HEK293 (cell line): ENCODE results near the gene TCAP.
A peak's percentile ranks its signal among the peaks of the same experiment; 100 is the strongest.

ENCODE experiments used
- CTCF ChIA-PET: fragments of 350-600 bp; formaldehyde crosslinking; extraction: SDS; loops from one replicate; lab custom pipeline; 2021; ENCODE audit warnings: antibody characterized with exemption; lab: Yijun Ruan, JAX
- POLR2A ChIA-PET: fragments of 300-600 bp; formaldehyde crosslinking; extraction: SDS; loops from one replicate; lab custom pipeline; 2020; ENCODE audit warnings: antibody characterized with exemption, inconsistent platforms; lab: Yijun Ruan, JAX
- H3K27ac ChIP-seq: fragments of 200-500 bp; sonication (Bioruptor generic); 2 replicates; pipeline ENCODE4 v1.5.1; 2014; ENCODE audit warnings: low read depth, low read length, control low read depth, inconsistent platforms; ENCODE audit errors: extremely low read depth
- H3K36me3 ChIP-seq, 2 experiments: fragments of 200-500 bp in 1 of 2; sonication (Bioruptor generic) in 1 of 2; 1 replicate in 1 of 2; 2 replicates in 1 of 2; pipeline ENCODE4 v1.5.1; 2014 to 2017; ENCODE audit warnings: inconsistent platforms in 2 of 2, low read length in 2 of 2; ENCODE audit not compliant: control insufficient read depth in 2 of 2, insufficient read depth in 1 of 2
- H3K4me1 ChIP-seq: fragments of 200-500 bp; sonication (Bioruptor generic); 2 replicates; pipeline ENCODE4 v1.5.1; 2014; ENCODE audit warnings: mild to moderate bottlenecking, low read length, inconsistent platforms; ENCODE audit not compliant: control insufficient read depth, insufficient read depth
- H3K4me3 ChIP-seq: 2 replicates; pipeline ENCODE4 v1.5.1; 2011; ENCODE audit warnings: low read depth, mild to moderate bottlenecking, control low read depth, low read length, moderate library complexity
- H3K9me3 ChIP-seq: fragments of 200-500 bp; sonication (Bioruptor generic); 2 replicates; pipeline ENCODE4 v1.5.1; 2014; ENCODE audit warnings: low read depth, low read length, inconsistent platforms; ENCODE audit not compliant: control insufficient read depth, insufficient read depth
- GLIS1 ChIP-seq: fragments of 450-650 bp; formaldehyde crosslinking; IDR thresholded peaks from 2 replicates; pipeline ENCODE4 v1.5.1; 2016; ENCODE audit warnings: missing biosample characterization, missing genetic modification characterization
- HOXA7 ChIP-seq: sonication (generic); formaldehyde crosslinking; IDR thresholded peaks from 2 replicates; pipeline ENCODE4 v1.8.1; 2022; ENCODE audit warnings: missing genetic modification reagents, borderline replicate concordance
- IKZF3 ChIP-seq: fragments of 450-650 bp; IDR thresholded peaks from 2 replicates; pipeline ENCODE4 v1.5.0; 2018; ENCODE audit warnings: missing biosample characterization, mild to moderate bottlenecking, missing genetic modification characterization, moderate library complexity
- KLF9 ChIP-seq: fragments of 450-650 bp; formaldehyde crosslinking; IDR thresholded peaks from 2 replicates; pipeline ENCODE4 v1.5.1; 2016; ENCODE audit warnings: missing biosample characterization, missing genetic modification characterization, low read depth
- SCRT1 ChIP-seq: fragments of 450-650 bp; formaldehyde crosslinking; IDR thresholded peaks from 2 replicates; pipeline ENCODE4 v1.5.1; 2016; ENCODE audit warnings: missing biosample characterization, missing genetic modification characterization, borderline replicate concordance
- SETDB1 ChIP-seq: IDR thresholded peaks from one replicate; pipeline ENCODE4 v1.6.1; 2017; ENCODE audit warnings: mild to moderate bottlenecking, low read length, moderate library complexity, mixed read lengths; ENCODE audit not compliant: insufficient read length
- SP2 ChIP-seq: fragments of 450-650 bp; formaldehyde crosslinking; IDR thresholded peaks from 2 replicates; pipeline ENCODE4 v1.5.1; 2016; ENCODE audit warnings: missing biosample characterization, missing genetic modification characterization
- SP7 ChIP-seq: fragments of 450-650 bp; formaldehyde crosslinking; IDR thresholded peaks from 2 replicates; pipeline ENCODE4 v1.5.1; 2016; ENCODE audit warnings: missing biosample characterization, missing genetic modification characterization
- ZBTB17 ChIP-seq: fragments of 450-650 bp; formaldehyde crosslinking; IDR thresholded peaks from 2 replicates; pipeline ENCODE4 v1.5.1; 2016; ENCODE audit warnings: missing biosample characterization, missing genetic modification characterization
- ZBTB48 ChIP-seq: fragments of 450-650 bp; formaldehyde crosslinking; IDR thresholded peaks from 2 replicates; pipeline ENCODE4 v1.5.1; 2016; ENCODE audit warnings: missing biosample characterization, missing genetic modification characterization
- ZBTB8A ChIP-seq: fragments of 450-650 bp; formaldehyde crosslinking; IDR thresholded peaks from 2 replicates; pipeline ENCODE4 v1.5.1; 2016; ENCODE audit warnings: missing biosample characterization, missing genetic modification characterization
- ZNF10 ChIP-seq: fragments of 450-650 bp; formaldehyde crosslinking; IDR thresholded peaks from 2 replicates; pipeline ENCODE4 v1.5.1; 2017; ENCODE audit warnings: missing biosample characterization, missing genetic modification characterization
- ZNF146 ChIP-seq: fragments of 450-650 bp; formaldehyde crosslinking; IDR thresholded peaks from 2 replicates; pipeline ENCODE4 v1.5.1; 2016; ENCODE audit warnings: missing biosample characterization, missing genetic modification characterization
- ZNF16 ChIP-seq: fragments of 450-650 bp; formaldehyde crosslinking; IDR thresholded peaks from 2 replicates; pipeline ENCODE4 v1.5.1; 2016; ENCODE audit warnings: low read depth, missing biosample characterization, missing genetic modification characterization
- ZNF366 ChIP-seq: fragments of 450-650 bp; formaldehyde crosslinking; conservative IDR thresholded peaks from 2 replicates; pipeline ENCODE4 v1.5.1; 2016; ENCODE audit warnings: missing biosample characterization, missing genetic modification characterization
- ZNF391 ChIP-seq: fragments of 450-650 bp; formaldehyde crosslinking; IDR thresholded peaks from 2 replicates; pipeline ENCODE4 v1.5.1; 2016; ENCODE audit warnings: low read depth, missing biosample characterization, missing genetic modification characterization, borderline replicate concordance
- ZNF394 ChIP-seq: fragments of 450-650 bp; formaldehyde crosslinking; IDR thresholded peaks from 2 replicates; pipeline ENCODE4 v1.5.1; 2016; ENCODE audit warnings: missing biosample characterization, missing genetic modification characterization, mild to moderate bottlenecking, moderate library complexity, borderline replicate concordance
- ZNF555 ChIP-seq: fragments of 450-650 bp; formaldehyde crosslinking; conservative IDR thresholded peaks from 2 replicates; pipeline ENCODE4 v1.5.1; 2017; ENCODE audit warnings: missing biosample characterization, mild to moderate bottlenecking, missing genetic modification characterization, inconsistent platforms
- ZNF629 ChIP-seq: fragments of 450-650 bp; formaldehyde crosslinking; IDR thresholded peaks from 2 replicates; pipeline ENCODE4 v1.5.1; 2017; ENCODE audit warnings: missing biosample characterization, missing genetic modification characterization
- ZNF660 ChIP-seq: fragments of 450-650 bp; IDR thresholded peaks from 2 replicates; pipeline ENCODE4 v1.5.1; 2018; ENCODE audit warnings: missing biosample characterization, mild to moderate bottlenecking, missing genetic modification characterization
- ZNF792 ChIP-seq: fragments of 450-650 bp; formaldehyde crosslinking; IDR thresholded peaks from 2 replicates; pipeline ENCODE4 v1.5.1; 2016; ENCODE audit warnings: missing biosample characterization, missing genetic modification characterization
- ZNF843 ChIP-seq: fragments of 450-650 bp; formaldehyde crosslinking; IDR thresholded peaks from 2 replicates; pipeline ENCODE4 v1.5.1; 2016; ENCODE audit warnings: missing biosample characterization, missing genetic modification characterization
- ZSCAN16 ChIP-seq: fragments of 450-650 bp; formaldehyde crosslinking; IDR thresholded peaks from 2 replicates; pipeline ENCODE4 v1.5.1; 2016; ENCODE audit warnings: missing biosample characterization, missing genetic modification characterization
- ZSCAN30 ChIP-seq: fragments of 450-650 bp; IDR thresholded peaks from 2 replicates; pipeline ENCODE4 v1.5.1; 2018; ENCODE audit warnings: missing biosample characterization, mild to moderate bottlenecking, missing genetic modification characterization, moderate library complexity
- TF ChIP-seq, protein P1 (sequence below): fragments of 450-650 bp; formaldehyde crosslinking; IDR thresholded peaks from 2 replicates; pipeline ENCODE4 v1.5.1; 2016; ENCODE audit warnings: missing biosample characterization, missing genetic modification characterization, borderline replicate concordance
- TF ChIP-seq, protein P2 (sequence below): fragments of 450-650 bp; formaldehyde crosslinking; optimal IDR thresholded peaks from 2 replicates; pipeline ENCODE3; 2016; ENCODE audit warnings: missing biosample characterization, mild to moderate bottlenecking, missing genetic modification characterization
- TF ChIP-seq, protein P3 (sequence below): fragments of 450-650 bp; formaldehyde crosslinking; conservative IDR thresholded peaks from 2 replicates; pipeline ENCODE4 v1.5.1; 2016; ENCODE audit warnings: low read depth, missing biosample characterization, missing genetic modification characterization
- TF ChIP-seq, protein P4 (sequence below): fragments of 450-650 bp; formaldehyde crosslinking; IDR thresholded peaks from 2 replicates; pipeline ENCODE4 v1.5.1; 2016; ENCODE audit warnings: missing biosample characterization, missing genetic modification characterization

TCAP gene

DNA sequence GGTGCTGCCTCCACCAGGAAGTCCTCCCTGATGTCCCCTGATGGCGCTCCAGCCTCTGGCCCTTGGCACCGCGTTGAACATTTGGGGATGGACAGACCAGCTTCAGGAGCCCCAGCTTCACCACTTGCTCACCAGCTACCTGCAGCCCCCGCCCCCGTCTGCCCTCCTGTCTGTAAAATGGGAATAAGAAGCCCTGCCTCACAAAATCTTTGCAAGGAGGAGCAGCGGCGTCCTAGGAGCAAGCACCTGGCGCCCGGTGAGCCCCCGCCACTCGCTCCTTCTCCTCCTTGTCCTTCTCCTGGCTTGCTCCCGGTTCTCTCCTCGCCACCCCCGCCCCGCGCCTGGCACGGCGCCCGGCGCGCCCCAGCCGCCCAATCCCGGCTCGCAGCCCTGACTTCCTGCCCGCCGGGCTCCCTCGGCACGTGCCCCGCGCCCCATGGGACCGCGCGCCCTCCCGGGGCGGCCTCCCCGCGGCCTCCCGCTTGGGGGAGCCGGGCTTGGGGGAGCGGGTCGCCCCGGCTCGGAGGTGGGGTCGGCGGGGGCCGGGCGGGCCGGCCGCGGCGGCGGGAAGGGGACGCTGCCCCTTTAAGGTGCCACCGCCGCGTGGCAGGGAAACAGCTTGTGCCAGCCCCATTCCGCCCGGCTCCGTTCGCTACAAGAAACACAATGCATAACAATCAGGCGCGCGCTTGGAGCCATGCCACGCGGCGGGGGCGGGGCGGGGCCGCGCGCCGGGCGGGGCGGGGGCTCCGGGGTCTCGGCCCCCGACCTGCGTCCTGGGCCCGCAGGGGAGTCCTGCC lies 47.5 kb upstream of the TCAP start:
- Histone ChIP-seq H3K4me1 (peaks cover 4% of the 10 kb centered on the region), H3K4me3 (peak overlapping the region; percentile 38), H3K36me3 (no peaks in the 10 kb centered on the region), H3K9me3 (no peaks in the 10 kb centered on the region), H3K27ac (peak overlapping the region; percentile 50; the same call in 1 of the 2 replicates)
- ChIA-PET POLR2A (interaction anchor here (0.6 to 1.5 kb wide), 3 partner anchors 12 to 374 kb away, joined by 3 to 6 read pairs (median 3); no protein-coding TSS in a partner anchor), CTCF (interaction anchor here (0.6 to 11.8 kb wide), 8 partner anchors 17 to 451 kb away, joined by 3 to 475 read pairs (median 5); partner anchors contain the start of gene STARD3)
- TF ChIP-seq, protein P1, sequence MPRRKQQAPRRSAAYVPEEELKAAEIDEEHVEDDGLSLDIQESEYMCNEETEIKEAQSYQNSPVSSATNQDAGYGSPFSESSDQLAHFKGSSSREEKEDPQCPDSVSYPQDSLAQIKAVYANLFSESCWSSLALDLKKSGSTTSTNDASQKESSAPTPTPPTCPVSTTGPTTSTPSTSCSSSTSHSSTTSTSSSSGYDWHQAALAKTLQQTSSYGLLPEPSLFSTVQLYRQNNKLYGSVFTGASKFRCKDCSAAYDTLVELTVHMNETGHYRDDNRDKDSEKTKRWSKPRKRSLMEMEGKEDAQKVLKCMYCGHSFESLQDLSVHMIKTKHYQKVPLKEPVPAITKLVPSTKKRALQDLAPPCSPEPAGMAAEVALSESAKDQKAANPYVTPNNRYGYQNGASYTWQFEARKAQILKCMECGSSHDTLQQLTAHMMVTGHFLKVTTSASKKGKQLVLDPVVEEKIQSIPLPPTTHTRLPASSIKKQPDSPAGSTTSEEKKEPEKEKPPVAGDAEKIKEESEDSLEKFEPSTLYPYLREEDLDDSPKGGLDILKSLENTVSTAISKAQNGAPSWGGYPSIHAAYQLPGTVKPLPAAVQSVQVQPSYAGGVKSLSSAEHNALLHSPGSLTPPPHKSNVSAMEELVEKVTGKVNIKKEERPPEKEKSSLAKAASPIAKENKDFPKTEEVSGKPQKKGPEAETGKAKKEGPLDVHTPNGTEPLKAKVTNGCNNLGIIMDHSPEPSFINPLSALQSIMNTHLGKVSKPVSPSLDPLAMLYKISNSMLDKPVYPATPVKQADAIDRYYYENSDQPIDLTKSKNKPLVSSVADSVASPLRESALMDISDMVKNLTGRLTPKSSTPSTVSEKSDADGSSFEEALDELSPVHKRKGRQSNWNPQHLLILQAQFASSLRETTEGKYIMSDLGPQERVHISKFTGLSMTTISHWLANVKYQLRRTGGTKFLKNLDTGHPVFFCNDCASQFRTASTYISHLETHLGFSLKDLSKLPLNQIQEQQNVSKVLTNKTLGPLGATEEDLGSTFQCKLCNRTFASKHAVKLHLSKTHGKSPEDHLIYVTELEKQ: no peak
- TF ChIP-seq ZNF16 (tag by site-specific recombination) (no peak), ZBTB17 (no peak), HOXA7 (CRISPR knock-in tag) (no peak), SP7 (tag by site-specific recombination) (peak; percentile 13; the same call in 1 of the 2 replicates), ZBTB8A (tag by site-specific recombination) (peak; percentile 92), ZNF366 (tag by site-specific recombination) (peak; percentile 48; the same call in 1 of the 2 replicates), ZNF629 (tag by site-specific recombination) (no peak), ZNF555 (tag by site-specific recombination) (no peak), ZNF146 (tag by site-specific recombination) (no peak), SCRT1 (no peak), SETDB1 (no peak), ZSCAN30 (tag by site-specific recombination) (no peak), ZNF10 (no peak; the same call in 1 of the 2 replicates), ZNF843 (tag by site-specific recombination) (no peak), KLF9 (tag by site-specific recombination) (no peak), ZNF391 (tag by site-specific recombination) (no peak), ZSCAN16 (tag by site-specific recombination) (no peak), ZNF792 (no peak), ZBTB48 (tag by site-specific recombination) (no peak), ZNF394 (tag by site-specific recombination) (peak; percentile 39; the same call in 1 of the 2 replicates), IKZF3 (tag by site-specific recombination) (peak; percentile 89), ZNF660 (tag by site-specific recombination) (0 out of 2 replicates have a peak, but pooled peaks have one; percentile 17), GLIS1 (tag by site-specific recombination) (peak; percentile 48; the same call in 1 of the 2 replicates), SP2 (tag by site-specific recombination) (no peak)
- TF ChIP-seq, protein P2, sequence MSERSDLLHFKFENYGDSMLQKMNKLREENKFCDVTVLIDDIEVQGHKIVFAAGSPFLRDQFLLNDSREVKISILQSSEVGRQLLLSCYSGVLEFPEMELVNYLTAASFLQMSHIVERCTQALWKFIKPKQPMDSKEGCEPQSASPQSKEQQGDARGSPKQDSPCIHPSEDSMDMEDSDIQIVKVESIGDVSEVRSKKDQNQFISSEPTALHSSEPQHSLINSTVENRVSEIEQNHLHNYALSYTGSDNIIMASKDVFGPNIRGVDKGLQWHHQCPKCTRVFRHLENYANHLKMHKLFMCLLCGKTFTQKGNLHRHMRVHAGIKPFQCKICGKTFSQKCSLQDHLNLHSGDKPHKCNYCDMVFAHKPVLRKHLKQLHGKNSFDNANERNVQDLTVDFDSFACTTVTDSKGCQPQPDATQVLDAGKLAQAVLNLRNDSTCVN: peak; percentile 49
- TF ChIP-seq, protein P3, sequence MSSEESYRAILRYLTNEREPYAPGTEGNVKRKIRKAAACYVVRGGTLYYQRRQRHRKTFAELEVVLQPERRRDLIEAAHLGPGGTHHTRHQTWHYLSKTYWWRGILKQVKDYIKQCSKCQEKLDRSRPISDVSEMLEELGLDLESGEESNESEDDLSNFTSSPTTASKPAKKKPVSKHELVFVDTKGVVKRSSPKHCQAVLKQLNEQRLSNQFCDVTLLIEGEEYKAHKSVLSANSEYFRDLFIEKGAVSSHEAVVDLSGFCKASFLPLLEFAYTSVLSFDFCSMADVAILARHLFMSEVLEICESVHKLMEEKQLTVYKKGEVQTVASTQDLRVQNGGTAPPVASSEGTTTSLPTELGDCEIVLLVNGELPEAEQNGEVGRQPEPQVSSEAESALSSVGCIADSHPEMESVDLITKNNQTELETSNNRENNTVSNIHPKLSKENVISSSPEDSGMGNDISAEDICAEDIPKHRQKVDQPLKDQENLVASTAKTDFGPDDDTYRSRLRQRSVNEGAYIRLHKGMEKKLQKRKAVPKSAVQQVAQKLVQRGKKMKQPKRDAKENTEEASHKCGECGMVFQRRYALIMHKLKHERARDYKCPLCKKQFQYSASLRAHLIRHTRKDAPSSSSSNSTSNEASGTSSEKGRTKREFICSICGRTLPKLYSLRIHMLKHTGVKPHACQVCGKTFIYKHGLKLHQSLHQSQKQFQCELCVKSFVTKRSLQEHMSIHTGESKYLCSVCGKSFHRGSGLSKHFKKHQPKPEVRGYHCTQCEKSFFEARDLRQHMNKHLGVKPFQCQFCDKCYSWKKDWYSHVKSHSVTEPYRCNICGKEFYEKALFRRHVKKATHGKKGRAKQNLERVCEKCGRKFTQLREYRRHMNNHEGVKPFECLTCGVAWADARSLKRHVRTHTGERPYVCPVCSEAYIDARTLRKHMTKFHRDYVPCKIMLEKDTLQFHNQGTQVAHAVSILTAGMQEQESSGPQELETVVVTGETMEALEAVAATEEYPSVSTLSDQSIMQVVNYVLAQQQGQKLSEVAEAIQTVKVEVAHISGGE (tag by site-specific recombination): 0 out of 2 replicates have a peak, but pooled peaks have one; percentile 5
- TF ChIP-seq, protein P4, sequence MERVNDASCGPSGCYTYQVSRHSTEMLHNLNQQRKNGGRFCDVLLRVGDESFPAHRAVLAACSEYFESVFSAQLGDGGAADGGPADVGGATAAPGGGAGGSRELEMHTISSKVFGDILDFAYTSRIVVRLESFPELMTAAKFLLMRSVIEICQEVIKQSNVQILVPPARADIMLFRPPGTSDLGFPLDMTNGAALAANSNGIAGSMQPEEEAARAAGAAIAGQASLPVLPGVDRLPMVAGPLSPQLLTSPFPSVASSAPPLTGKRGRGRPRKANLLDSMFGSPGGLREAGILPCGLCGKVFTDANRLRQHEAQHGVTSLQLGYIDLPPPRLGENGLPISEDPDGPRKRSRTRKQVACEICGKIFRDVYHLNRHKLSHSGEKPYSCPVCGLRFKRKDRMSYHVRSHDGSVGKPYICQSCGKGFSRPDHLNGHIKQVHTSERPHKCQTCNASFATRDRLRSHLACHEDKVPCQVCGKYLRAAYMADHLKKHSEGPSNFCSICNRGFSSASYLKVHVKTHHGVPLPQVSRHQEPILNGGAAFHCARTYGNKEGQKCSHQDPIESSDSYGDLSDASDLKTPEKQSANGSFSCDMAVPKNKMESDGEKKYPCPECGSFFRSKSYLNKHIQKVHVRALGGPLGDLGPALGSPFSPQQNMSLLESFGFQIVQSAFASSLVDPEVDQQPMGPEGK (tag by site-specific recombination): peak; percentile 59
